Type B pancreatic cell (in vitro differentiated cells): ENCODE data around the gene TSR1. TPM values are rescaled to one million over a fixed set of nuclear protein-coding genes. Genes with fewer than 3 reads are reported as not detected.

Experiments
- DNase-seq: peaks from one replicate; pipeline ENCODE4 v3.0.0; 2021; ENCODE audit warnings: mixed read lengths; ENCODE audit not compliant: unreplicated experiment; ENCODE audit errors: extremely low spot score
- H3K27ac Mint-ChIP-seq: 2 replicates; pipeline ENCODE4 v1.8.0; 2021; ENCODE audit warnings: mild to moderate bottlenecking, mixed read lengths
- H3K27me3 Mint-ChIP-seq: 2 replicates; pipeline ENCODE4 v1.8.0; 2021; ENCODE audit warnings: mixed read lengths
- H3K36me3 Mint-ChIP-seq: 2 replicates; pipeline ENCODE4 v1.8.0; 2021; ENCODE audit warnings: mixed read lengths
- H3K4me1 Mint-ChIP-seq: one replicate; pipeline ENCODE4 v1.8.0; 2021; ENCODE audit warnings: mixed read lengths; ENCODE audit not compliant: unreplicated experiment
- H3K4me3 Mint-ChIP-seq: 2 replicates; pipeline ENCODE4 v1.8.0; 2021; ENCODE audit warnings: mild to moderate bottlenecking, mixed read lengths
- H3K9me3 Mint-ChIP-seq: 2 replicates; pipeline ENCODE4 v1.8.0; 2021; ENCODE audit warnings: mixed read lengths
- CTCF ChIP-seq: fragments of 200-600 bp; sonication (generic); conservative IDR thresholded peaks from 2 replicates; pipeline ENCODE4 v1.5.0; 2021; ENCODE audit warnings: antibody characterized with exemption, mild to moderate bottlenecking
- total RNA-seq: library from RNA; stranded (reverse); gene quantifications from 2 replicates; pipeline ENCODE4 v1.2.1, GENCODE V29; 2021; ENCODE audit warnings: low replicate concordance

TSR1 gene
- total RNA-seq, 1 donor from 2014 or later, result 40.3 TPM

DNA sequence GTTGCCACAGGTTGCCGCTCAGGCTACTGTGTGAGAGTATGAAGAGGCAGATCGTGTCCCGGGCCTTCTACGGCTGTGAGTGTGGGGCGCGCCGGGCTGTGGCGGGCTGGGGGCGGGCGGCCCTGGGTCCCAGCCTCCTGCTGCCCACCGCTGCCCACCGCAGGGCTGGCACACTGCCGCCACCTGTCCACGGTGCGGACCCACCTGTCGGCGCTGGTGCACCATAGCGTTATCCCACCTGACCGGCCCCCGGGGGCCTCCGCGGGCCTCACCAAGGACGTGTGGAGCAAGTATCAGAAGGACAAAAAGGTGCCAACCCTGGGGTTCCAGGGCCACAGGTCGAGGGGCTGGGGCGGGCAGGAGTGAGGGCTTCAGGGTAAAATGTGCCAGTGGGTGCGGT lies 35.9 kb upstream of the TSR1 start:
- DNase-seq, result no peak
- H3K4me3 Mint-ChIP-seq, result no peak overlapping the region
- H3K4me1 Mint-ChIP-seq, result peaks cover 5% of the 10 kb centered on the region
- no peaks in the 10 kb centered on the region for H3K9me3 Mint-ChIP-seq
- TF ChIP-seq CTCF, result no peak
- H3K27me3 Mint-ChIP-seq, result no peaks in the 10 kb centered on the region
- H3K36me3 Mint-ChIP-seq, result no peaks in the 10 kb centered on the region
- no peak overlapping the region for H3K27ac Mint-ChIP-seq

GRCh38 chr17:2371183-2372130 lies 35.2 kb upstream of the TSR1 start:
- Mint-ChIP-seq H3K36me3 (no peaks in the 10 kb centered on the region), H3K9me3 (no peaks in the 10 kb centered on the region), H3K27ac (no peak overlapping the region), H3K4me1 (peaks cover 5% of the 10 kb centered on the region), H3K4me3 (no peak overlapping the region), H3K27me3 (no peaks in the 10 kb centered on the region)
- DNase-seq, result no peak
- no peak for TF ChIP-seq CTCF

DNA sequence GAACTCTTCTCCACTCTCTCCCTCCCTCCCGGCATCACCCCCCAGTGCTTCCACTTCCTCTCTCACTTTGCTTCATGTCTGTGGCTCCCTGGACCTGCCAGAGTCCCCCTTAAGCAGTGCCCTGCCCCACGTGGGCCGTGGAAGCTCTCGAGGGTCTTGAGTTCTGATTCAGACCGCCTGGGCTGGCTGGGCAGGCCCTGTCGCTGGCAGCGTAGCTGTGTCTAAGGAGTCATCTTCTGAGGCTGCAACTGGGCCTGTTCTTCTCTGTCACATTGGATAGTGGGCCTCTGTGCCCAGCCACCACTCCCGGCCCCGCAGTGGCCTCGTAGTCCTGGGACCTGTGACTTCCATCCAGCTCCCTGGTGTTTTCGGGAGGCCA lies 33.9 kb upstream of the TSR1 start:
- Mint-ChIP-seq H3K9me3 (no peaks in the 10 kb centered on the region), H3K27me3 (no peaks in the 10 kb centered on the region), H3K36me3 (no peaks in the 10 kb centered on the region), H3K4me1 (peaks cover 5% of the 10 kb centered on the region), H3K4me3 (no peak overlapping the region), H3K27ac (no peak overlapping the region)
- DNase-seq, result no peak
- no peak for TF ChIP-seq CTCF

DNA sequence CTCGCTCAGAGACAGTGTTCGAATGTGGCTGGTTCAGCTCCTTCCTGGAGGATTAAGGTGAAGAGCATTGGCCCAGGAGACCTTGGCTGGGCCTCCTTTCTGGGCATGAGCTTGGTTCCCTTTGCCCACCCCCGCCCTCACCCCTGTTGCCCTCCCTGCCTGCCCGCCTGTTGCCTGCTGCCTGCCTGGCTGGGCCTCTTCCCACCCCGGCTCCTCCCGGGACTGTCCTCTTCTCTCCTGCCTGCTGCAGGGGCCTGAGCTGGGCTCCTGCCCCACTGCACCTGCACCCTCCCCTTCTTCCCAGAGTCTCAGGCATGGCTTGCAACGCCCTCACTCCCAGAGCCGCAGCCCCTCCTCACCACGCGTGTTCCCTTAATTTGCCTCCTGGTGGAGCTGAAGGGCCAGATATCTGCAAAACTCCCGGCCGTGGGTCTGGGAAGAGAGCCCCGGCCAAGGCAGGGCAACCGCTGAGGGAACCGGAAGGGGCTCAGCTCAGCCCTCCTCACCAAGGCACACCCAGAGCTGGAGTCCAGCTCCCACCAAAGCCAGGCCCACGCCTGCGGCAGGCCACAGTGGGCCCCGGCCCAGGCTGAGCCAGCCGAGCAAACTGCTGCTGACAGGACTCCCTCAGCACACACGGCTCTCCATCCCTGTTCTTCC lies 33.4 kb upstream of the TSR1 start:
- H3K4me3 Mint-ChIP-seq, result no peak overlapping the region
- H3K9me3 Mint-ChIP-seq, result no peaks in the 10 kb centered on the region
- DNase-seq, result no peak
- H3K4me1 Mint-ChIP-seq, result peaks cover 2% of the 10 kb centered on the region
- no peaks in the 10 kb centered on the region for H3K36me3 Mint-ChIP-seq
- H3K27ac Mint-ChIP-seq, result no peak overlapping the region
- no peaks in the 10 kb centered on the region for H3K27me3 Mint-ChIP-seq
- TF ChIP-seq CTCF, result peak; percentile 45

- no peaks in the 10 kb centered on the region for H3K9me3 Mint-ChIP-seq
Measured at GRCh38 chr17:2369039-2369438, 32.8 kb upstream of the TSR1 start.

More at GRCh38 chr17:2369039-2369438, 32.8 kb upstream of the TSR1 start:
- Mint-ChIP-seq H3K27me3 (no peaks in the 10 kb centered on the region), H3K4me1 (no peaks in the 10 kb centered on the region), H3K4me3 (no peak overlapping the region), H3K36me3 (no peaks in the 10 kb centered on the region), H3K27ac (no peak overlapping the region)
- no peak for TF ChIP-seq CTCF
- no peak for DNase-seq
